ENCODE measurements around the gene ZDHHC14. TPM values are rescaled to one million over a fixed set of nuclear protein-coding genes. Genes with fewer than 3 reads are reported as not detected.
A peak's percentile ranks its signal among the peaks of the same experiment; 100 is the strongest.
"Not testable (repeated sequence)": the region's sequence is repeated elsewhere in the genome, so short reads cannot be mapped to it uniquely, and the experiment has no call there.

The ZDHHC14 gene
- total RNA-seq, 1 experiment from 2014 or later, result 3.2 TPM

DNA sequence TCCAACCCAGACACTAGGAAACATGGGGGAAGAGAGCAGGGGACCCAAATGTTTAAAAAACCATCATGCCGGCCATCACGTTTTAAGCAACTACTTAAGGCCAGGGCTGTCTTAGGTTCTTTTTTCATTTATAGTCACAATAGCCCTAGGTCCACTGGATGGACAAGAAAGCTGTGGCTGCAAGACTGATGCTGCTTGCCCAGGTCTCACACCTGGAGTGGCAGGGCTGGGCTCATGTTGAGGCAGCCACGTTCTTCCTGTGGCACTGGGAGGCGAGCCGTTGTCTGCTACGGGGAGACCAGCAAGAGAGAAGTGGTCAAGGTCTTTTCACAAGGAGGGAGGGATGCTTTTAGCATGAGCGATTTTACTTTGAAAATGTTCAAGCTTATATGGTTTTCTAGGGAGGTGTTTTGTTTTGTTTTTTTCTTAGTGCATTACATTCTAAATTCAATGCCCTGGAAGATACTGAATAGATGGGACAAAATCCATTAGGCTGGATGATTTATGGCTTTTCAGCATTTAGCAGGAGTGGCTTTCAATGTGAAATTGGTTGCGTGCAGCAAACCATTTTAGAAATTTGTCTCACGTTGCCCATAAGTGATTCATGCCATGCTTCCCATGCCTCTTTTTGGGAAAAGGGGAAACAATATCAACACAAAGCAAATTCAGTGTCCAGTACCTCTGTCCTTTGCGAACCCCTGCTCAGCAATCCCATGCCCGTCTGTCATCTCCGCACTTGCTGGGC is 335.4 kb downstream of the ZDHHC14 start:
- ChIA-PET CTCF (interaction anchor here (0.6 to 6.2 kb wide), 10 partner anchors 19 to 373 kb away, joined by 3 to 44 read pairs (median 3); no protein-coding TSS in a partner anchor), POLR2A (interaction anchor here (0.6 to 3.3 kb wide), 18 partner anchors 7 to 435 kb away, joined by 3 to 50 read pairs (median 6); partner anchors contain the start of gene TMEM242)
- no peaks in the 10 kb centered on the region for H3K27me3 Mint-ChIP-seq (ENCODE audit: insufficient read depth, unreplicated experiment)
- H3K9me3 Mint-ChIP-seq (ENCODE audit: unreplicated experiment), result no peaks in the 10 kb centered on the region
- H3K27ac Mint-ChIP-seq (ENCODE audit: low read depth, unreplicated experiment), result peak overlapping the region; percentile 100
- TSS peak; percentile 79 for BruUV-seq (replicated peaks)
- no peaks in the 10 kb centered on the region for H3K36me3 Mint-ChIP-seq (ENCODE audit: insufficient read depth, unreplicated experiment)
- TF ChIP-seq, protein P1, sequence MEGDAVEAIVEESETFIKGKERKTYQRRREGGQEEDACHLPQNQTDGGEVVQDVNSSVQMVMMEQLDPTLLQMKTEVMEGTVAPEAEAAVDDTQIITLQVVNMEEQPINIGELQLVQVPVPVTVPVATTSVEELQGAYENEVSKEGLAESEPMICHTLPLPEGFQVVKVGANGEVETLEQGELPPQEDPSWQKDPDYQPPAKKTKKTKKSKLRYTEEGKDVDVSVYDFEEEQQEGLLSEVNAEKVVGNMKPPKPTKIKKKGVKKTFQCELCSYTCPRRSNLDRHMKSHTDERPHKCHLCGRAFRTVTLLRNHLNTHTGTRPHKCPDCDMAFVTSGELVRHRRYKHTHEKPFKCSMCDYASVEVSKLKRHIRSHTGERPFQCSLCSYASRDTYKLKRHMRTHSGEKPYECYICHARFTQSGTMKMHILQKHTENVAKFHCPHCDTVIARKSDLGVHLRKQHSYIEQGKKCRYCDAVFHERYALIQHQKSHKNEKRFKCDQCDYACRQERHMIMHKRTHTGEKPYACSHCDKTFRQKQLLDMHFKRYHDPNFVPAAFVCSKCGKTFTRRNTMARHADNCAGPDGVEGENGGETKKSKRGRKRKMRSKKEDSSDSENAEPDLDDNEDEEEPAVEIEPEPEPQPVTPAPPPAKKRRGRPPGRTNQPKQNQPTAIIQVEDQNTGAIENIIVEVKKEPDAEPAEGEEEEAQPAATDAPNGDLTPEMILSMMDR (IDR thresholded peaks at IDR 0.05; ENCODE audit: unreplicated experiment), result no peak
- peak overlapping the region; percentile 70 for H3K4me3 Mint-ChIP-seq (ENCODE audit: unreplicated experiment)
- DNase-seq (ENCODE audit: unreplicated experiment), result no peak
- peaks cover 42% of the 10 kb centered on the region for H3K4me1 Mint-ChIP-seq (ENCODE audit: insufficient read depth, unreplicated experiment)
- intact Hi-C loops (cut with micrococcal nuclease), result no loop called here

GRCh38 chr6:157717340-157717748 is 336.4 kb downstream of the ZDHHC14 start:
- POLR2A ChIA-PET, result interaction anchor here (3.1 kb wide), 1 partner anchor 47 kb away, joined by 50 read pairs; no protein-coding TSS in a partner anchor
- BruUV-seq (replicated peaks), result no TSS peak
- intact Hi-C loops (cut with micrococcal nuclease), result no loop called here
- Mint-ChIP-seq H3K27ac (ENCODE audit: low read depth, unreplicated experiment) (no peak overlapping the region), H3K36me3 (ENCODE audit: insufficient read depth, unreplicated experiment) (no peaks in the 10 kb centered on the region), H3K4me3 (ENCODE audit: unreplicated experiment) (peak overlapping the region; percentile 38), H3K27me3 (ENCODE audit: insufficient read depth, unreplicated experiment) (no peaks in the 10 kb centered on the region), H3K4me1 (ENCODE audit: insufficient read depth, unreplicated experiment) (peaks cover 42% of the 10 kb centered on the region), H3K9me3 (ENCODE audit: unreplicated experiment) (no peaks in the 10 kb centered on the region)
- TF ChIP-seq, protein P1 (IDR thresholded peaks at IDR 0.05; ENCODE audit: unreplicated experiment), result no peak
- CTCF ChIA-PET, result interaction anchor here (0.6 to 6.2 kb wide), 5 partner anchors 11 to 50 kb away, joined by 3 to 44 read pairs (median 4); no protein-coding TSS in a partner anchor
- DNase-seq (ENCODE audit: unreplicated experiment), result no peak

DNA sequence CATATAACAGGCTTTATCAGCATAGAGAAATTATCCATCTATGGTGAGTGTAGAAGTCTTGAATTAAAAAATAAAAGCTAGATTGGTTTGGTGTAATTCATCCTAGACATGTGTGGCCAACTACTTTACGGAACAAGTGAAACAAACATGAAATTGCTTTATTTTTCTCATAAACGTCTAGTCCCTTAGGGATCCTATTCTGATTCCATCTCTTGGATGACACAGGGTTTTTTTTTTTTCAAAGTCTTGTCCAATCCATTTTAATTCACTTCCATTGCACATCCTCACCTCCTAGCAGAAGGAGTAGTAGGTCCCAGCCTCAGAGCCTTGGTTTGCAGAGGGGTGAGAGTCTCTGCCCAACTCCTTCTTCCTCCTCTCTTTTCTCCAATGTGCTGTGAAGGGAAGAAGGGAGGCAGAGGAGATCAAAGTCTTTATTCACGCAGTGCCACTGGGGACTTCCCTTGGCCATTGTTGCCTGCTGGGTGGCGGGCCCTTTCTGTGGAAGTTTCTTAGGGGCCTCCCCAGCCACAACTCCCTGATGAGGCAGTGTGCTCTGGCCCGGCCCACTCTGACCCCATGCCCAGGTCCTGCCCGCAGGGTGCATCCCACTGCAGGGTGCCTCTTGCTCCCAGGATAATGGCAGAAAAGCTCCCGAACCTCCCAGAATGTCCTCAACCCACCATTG is 337.7 kb downstream of the ZDHHC14 start:
- peak overlapping the region; percentile 87 for H3K27ac Mint-ChIP-seq (ENCODE audit: low read depth, unreplicated experiment)

DNA sequence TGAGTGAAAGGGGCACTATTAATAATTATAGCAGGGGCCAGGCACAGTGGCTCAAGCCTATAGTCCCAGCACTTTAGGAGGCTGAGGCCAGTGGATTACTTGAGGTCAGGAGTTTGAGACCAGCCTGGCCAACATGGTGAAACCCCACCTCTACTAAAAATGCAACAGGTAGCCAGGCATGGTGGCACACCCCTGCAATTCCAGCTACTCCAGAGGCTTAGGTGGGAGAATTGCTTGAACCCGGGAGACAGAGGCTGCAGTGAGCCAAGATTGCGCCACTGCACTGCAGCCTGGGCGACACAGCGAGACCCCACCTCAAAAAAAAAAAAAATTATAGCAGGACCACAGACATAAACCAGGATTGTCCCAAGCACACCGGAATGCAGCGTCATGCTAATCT is 340.0 kb downstream of the ZDHHC14 start:
- BruUV-seq (replicated peaks); H3K27ac Mint-ChIP-seq (ENCODE audit: low read depth, unreplicated experiment); H3K4me3 Mint-ChIP-seq (ENCODE audit: unreplicated experiment); POLR2A ChIA-PET; DNase-seq (ENCODE audit: unreplicated experiment); H3K27me3 Mint-ChIP-seq (ENCODE audit: insufficient read depth, unreplicated experiment); H3K36me3 Mint-ChIP-seq (ENCODE audit: insufficient read depth, unreplicated experiment); intact Hi-C loops (cut with micrococcal nuclease): not testable (repeated sequence)
- CTCF ChIA-PET, result interaction anchor here (1.1 to 6.2 kb wide), 2 partner anchors 36 to 53 kb away, joined by 4 to 44 read pairs; no protein-coding TSS in a partner anchor
- peaks cover 45% of the 10 kb centered on the region for H3K4me1 Mint-ChIP-seq (ENCODE audit: insufficient read depth, unreplicated experiment)
- peaks cover 14% of the 10 kb centered on the region for H3K9me3 Mint-ChIP-seq (ENCODE audit: unreplicated experiment)

More for the DNA sequence above, 337.7 kb downstream of the ZDHHC14 start:
- no peaks in the 10 kb centered on the region for H3K36me3 Mint-ChIP-seq (ENCODE audit: insufficient read depth, unreplicated experiment)
- intact Hi-C loops (cut with micrococcal nuclease), result no loop called here
- ChIA-PET CTCF (interaction anchor here (0.6 to 6.2 kb wide), 4 partner anchors 10 to 107 kb away, joined by 3 to 44 read pairs (median 4); no protein-coding TSS in a partner anchor), POLR2A (interaction anchor here (0.6 to 2.5 kb wide), 7 partner anchors 24 to 482 kb away, joined by 3 to 14 read pairs (median 3); no protein-coding TSS in a partner anchor)
- H3K4me3 Mint-ChIP-seq (ENCODE audit: unreplicated experiment), result no peak overlapping the region
- peaks cover 42% of the 10 kb centered on the region for H3K4me1 Mint-ChIP-seq (ENCODE audit: insufficient read depth, unreplicated experiment)
- DNase-seq (ENCODE audit: unreplicated experiment), result no peak
- no peaks in the 10 kb centered on the region for H3K9me3 Mint-ChIP-seq (ENCODE audit: unreplicated experiment)
- TF ChIP-seq, protein P1 (IDR thresholded peaks at IDR 0.05; ENCODE audit: unreplicated experiment), result no peak
- BruUV-seq (replicated peaks), result no TSS peak
- no peaks in the 10 kb centered on the region for H3K27me3 Mint-ChIP-seq (ENCODE audit: insufficient read depth, unreplicated experiment)

Data from MCF 10A (cell line).